Epithelial cell of esophagus (primary cell): ENCODE measurements around the gene STS.
A peak's percentile ranks its signal among the peaks of the same experiment; 100 is the strongest.

Experiments used
- DNase-seq: peaks from one replicate; pipeline ENCODE4 v3.0.0; 2010; ENCODE audit warnings: low read depth
- H3K4me3 ChIP-seq: 2 replicates; pipeline ENCODE4 v1.5.1; 2011; ENCODE audit warnings: mild to moderate bottlenecking, low read length, control low read depth
- TF ChIP-seq, protein P1 (sequence below): IDR thresholded peaks from 2 replicates; pipeline ENCODE4 v1.5.1; 2011; ENCODE audit warnings: low read depth, mild to moderate bottlenecking, low read length, control low read depth, inconsistent platforms; ENCODE audit not compliant: insufficient read depth; ENCODE audit errors: missing control alignments

The STS gene

DNA sequence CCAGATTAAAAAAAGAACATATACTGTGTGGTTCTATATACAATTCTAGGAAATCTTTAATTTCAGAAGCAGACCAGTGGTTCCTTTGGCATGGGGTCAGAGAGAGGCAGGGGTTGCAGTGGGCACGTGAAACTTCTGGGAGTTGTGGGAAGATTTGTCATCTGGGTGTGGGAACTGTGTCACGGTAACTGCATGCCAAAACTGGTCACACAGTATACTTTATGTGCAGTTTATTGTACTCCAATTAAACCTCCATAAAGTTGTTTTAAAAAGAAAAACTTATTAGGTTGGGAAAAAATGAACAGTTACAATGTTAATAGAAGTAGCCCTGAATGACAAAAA, 26.7 kb upstream of the STS start:
- H3K4me3 ChIP-seq: no peak overlapping the region
- DNase-seq: no peak
- TF ChIP-seq, protein P1, sequence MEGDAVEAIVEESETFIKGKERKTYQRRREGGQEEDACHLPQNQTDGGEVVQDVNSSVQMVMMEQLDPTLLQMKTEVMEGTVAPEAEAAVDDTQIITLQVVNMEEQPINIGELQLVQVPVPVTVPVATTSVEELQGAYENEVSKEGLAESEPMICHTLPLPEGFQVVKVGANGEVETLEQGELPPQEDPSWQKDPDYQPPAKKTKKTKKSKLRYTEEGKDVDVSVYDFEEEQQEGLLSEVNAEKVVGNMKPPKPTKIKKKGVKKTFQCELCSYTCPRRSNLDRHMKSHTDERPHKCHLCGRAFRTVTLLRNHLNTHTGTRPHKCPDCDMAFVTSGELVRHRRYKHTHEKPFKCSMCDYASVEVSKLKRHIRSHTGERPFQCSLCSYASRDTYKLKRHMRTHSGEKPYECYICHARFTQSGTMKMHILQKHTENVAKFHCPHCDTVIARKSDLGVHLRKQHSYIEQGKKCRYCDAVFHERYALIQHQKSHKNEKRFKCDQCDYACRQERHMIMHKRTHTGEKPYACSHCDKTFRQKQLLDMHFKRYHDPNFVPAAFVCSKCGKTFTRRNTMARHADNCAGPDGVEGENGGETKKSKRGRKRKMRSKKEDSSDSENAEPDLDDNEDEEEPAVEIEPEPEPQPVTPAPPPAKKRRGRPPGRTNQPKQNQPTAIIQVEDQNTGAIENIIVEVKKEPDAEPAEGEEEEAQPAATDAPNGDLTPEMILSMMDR: no peak

GRCh38 chrX:7127056-7127455, 20.5 kb upstream of the STS start:
- TF ChIP-seq, protein P1: no peak
- no peak for DNase-seq
- H3K4me3 ChIP-seq: no peak overlapping the region

GRCh38 chrX:7131621-7132020, 15.9 kb upstream of the STS start:
- TF ChIP-seq, protein P1: no peak
- no peak overlapping the region for H3K4me3 ChIP-seq
- DNase-seq: no peak

DNA sequence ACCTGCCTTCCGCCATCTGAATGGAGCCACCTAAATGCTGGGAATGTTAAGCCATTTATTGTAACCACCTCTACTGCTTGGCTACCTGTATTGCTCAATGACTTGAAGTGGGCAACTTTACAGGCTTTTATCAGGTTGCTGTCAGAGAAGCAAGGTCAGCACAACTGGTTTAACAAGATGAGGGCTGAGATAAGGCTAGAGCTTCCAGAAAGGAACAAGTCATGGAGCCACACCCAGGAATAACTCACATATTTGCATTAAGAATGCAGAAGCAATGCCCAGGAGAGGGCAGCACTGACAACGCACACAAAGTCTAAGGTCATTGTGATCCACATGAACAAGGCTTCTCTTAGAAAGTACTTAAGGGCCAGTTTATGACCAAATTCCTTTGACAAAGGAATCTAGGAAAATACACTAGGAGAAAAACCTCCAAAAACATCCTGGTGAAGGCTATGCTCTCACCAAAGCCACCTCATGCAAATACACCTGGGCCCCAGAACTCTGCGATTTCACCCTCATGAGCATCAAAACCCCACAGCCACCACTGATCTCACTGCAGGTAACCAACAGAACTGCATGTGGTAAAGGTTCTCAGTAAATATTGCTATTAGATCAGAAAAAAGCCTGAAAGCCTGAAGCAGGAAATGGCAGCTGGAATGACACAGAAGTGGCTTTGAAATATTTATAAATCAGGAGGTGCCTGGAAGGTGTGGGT, 15.0 kb upstream of the STS start:
- TF ChIP-seq, protein P1: peak; percentile 62
- DNase-seq: peak; percentile 90
- no peak overlapping the region for H3K4me3 ChIP-seq

DNA sequence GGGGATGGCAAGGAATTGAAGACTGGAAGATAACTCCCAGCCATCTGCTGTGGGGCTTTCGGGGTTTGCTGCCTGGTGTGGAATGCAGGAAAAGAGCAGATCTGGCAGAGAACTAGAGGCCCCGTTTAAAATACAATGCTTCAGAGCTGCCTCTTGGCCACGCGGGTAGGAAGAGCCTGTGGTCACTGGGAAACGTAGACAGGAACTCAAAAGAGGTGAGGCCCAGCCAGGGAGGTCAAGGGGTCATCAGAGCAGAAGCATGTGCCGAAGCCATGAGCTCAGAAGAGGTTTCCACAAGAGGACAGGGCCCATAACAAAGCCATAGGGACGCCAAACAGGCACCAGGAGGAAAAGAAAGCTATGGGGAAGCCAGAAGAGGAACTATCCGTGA, 14.5 kb upstream of the STS start:
- H3K4me3 ChIP-seq: no peak overlapping the region
- TF ChIP-seq, protein P1: no peak
- no peak for DNase-seq

- TF ChIP-seq, protein P1: no peak
- DNase-seq: no peak
- H3K4me3 ChIP-seq: no peak overlapping the region
Observed at GRCh38 chrX:7134981-7135380, 12.5 kb upstream of the STS start.

GRCh38 chrX:7139202-7140081, 8.1 kb upstream of the STS start:
- TF ChIP-seq, protein P1: no peak
- no peak overlapping the region for H3K4me3 ChIP-seq
- DNase-seq: peak; percentile 41
